AML-193 (cell line): ENCODE data around the gene CFAP73.
"Not testable (repeated sequence)": the region's sequence is repeated elsewhere in the genome, so short reads cannot be mapped to it uniquely, and the experiment has no call there.

Experiments used
- DNase-seq, 2 experiments: peaks; one replicate each; lab custom pipeline; 2025; lab: John Stamatoyannopoulos, UW

CFAP73 gene

GRCh38 chr12:113191227-113191626 is 41.7 kb downstream of the CFAP73 start:
- DNase-seq, result no peak

- no peak for DNase-seq
Observed at GRCh38 chr12:113194971-113195391, 45.5 kb downstream of the CFAP73 start.

DNA sequence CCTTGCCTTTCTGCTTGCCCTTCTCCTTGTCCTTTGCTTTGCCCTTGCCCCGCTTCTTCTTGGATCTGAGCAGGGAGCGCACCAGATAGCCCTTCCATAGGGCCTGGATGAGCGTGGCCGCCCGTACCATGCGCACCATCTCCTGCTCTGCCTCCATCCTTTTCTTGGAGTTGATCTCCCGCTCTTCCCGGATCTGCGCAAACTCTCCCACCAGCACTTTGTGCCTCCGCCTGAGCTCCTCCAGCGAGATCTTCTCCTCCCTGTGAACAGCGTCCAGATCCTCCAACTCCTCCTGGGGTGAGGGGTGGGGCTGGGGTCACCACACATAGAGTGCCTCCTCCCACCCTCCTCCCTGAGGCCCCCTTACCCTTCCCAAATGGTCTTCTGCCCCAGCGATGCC is 46.1 kb downstream of the CFAP73 start:
- no peak for DNase-seq

GRCh38 chr12:113196582-113196981 is 47.1 kb downstream of the CFAP73 start:
- DNase-seq, result no peak

DNA sequence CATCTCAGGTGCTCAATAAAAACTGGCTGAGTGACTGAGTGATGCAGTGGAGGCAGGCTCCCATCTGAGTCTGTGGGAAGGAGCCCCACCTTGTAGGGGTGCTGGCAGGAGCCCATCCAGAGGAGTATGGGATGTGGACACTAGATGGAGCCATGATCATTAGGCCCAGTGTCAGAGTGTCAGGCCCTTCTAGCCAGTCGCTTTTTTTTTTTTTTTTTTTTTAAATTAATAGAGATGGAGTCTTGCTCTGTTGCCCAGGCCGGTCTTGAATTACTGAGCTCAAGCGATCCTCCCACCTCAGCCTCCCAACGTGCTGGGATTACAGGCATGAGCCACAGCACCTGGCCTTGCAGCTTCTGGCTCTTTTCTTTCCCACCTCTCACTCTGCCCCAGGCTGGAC is 47.5 kb downstream of the CFAP73 start:
- peak; percentile 72 to 76 for DNase-seq

DNA sequence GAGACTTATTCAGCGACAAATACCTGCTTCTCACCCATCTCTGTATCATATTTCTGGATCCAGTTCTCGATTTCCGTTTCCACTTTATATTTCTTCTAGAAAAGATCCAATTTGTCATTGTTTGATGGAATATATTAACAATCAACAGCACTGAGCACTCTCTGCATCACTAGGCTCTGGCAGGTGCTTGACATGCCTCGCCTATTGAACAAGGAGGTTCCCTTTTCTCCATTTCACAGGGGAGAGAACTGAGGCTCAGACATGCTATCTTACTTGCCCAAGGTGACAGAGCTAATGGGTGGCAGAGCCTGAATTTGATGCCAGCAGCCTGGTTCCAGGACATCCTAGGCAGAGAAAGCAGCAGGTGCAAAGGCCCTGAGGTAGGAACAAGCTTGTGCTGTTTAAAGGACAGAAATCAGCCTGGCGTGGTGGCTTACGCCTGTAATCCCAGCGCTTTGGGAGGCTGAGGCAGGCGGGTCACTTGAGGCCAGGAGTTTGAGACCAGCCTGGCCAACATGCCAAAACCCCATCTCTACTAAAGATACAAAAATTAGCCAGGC is 48.1 kb downstream of the CFAP73 start:
- DNase-seq, result no peak

- DNase-seq, result no peak
Observed at GRCh38 chr12:113198296-113198695, 48.8 kb downstream of the CFAP73 start.

DNA sequence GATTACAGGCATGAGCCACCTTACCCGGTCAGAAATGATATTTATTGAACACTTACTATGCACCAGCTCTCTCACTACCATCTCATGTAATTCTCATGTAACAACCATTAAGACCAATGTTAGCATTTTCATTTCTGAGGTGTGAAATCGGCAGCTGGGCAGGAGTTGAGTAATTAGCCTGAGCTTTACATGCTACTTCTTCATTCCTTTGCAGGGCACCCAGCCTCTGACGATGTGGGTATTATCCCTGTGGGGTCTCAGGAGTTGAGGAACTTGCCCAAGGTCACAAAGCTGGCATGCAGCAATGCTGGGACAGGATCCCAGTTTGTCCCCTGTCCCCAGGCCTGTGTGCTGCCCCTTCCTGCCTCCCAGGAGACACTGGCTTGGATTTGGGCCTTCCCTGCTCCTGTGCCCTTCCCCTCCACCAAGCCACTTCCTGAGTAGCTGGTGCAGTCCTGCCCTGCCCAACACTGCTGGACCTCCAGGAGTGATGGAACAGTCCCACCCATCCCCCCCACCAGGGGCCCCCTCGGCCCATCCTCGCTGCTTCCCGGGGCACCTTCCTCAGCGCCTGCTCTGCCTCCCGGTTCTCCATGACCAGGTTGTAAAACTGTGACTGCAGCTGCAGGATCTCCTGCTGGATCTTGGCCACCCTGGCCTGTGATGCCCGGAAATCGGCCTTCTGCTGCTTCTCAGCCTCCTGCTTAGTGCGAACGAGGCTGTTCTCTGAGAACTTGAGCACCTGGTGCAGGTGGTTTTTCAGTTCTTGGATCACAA is 50.7 kb downstream of the CFAP73 start:
- DNase-seq, result peak; percentile 61 to 67

GRCh38 chr12:113201187-113202177 is 52.0 kb downstream of the CFAP73 start:
- no peak for DNase-seq

DNA sequence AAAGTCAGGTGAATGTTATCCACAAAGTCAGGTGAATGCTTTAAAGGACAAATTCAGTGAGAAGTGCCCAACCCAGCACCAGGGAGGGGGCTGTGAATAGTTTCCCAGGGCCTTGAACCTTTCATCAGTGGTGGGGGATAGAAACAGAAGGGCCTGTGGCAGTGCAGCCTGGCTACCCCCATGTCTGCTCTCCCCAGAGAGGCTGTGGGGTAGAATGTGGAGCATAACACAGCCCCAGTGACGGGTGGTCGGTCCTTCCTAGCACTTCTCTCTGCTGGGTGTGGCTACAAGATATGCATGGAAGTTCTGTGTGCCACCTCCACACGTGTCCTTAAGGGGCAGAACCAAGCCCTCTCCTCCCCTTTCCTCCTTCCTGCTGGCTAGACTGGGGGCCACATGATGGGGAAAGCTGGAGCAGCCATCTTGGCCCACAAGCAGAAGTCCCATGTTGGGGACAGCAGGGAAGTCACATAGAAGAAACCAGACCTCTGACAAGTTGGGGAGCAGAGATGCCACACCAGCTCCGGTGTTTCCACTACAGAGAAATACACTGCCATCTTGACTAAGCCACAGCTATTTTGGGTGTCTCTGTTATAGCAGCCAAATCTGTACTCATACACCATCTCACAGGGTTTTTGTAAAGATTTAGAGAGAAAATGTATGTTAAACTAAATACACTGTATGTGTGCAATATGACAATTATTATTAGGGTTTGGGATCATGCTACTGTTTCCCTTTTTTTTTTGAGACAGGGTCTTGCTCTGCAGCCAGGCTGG is 53.0 kb downstream of the CFAP73 start:
- no peak for DNase-seq

GRCh38 chr12:113203852-113204760 is 54.6 kb downstream of the CFAP73 start:
- DNase-seq, result peak in 1 of 2 experiments; percentile 26

- DNase-seq, result no peak
Observed at GRCh38 chr12:113204804-113205203, 55.3 kb downstream of the CFAP73 start.

- not testable (repeated sequence) for DNase-seq
Observed at GRCh38 chr12:113206802-113207201, 57.3 kb downstream of the CFAP73 start.

DNA sequence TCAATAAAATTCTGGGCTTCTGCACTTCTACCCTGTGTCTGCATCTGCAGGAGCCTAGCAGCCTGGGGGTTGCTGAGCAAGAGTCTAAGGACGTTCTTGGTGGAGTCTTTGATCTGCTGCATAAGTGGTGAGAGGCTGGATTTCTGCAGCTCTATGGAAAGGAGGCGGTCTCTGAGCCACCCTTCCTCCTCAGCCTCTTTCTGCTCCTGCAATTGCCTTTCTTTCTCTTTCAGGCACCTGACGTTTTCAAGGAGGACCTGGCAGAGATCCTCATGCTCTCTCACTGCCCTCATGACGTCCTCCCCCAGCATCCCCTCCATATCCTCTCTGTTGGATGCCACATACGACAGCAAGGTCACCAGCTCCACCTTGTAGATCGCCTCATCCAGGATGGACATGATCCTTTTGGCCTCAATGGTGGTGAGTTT is 58.1 kb downstream of the CFAP73 start:
- peak in 1 of 2 experiments; percentile 9 for DNase-seq

DNA sequence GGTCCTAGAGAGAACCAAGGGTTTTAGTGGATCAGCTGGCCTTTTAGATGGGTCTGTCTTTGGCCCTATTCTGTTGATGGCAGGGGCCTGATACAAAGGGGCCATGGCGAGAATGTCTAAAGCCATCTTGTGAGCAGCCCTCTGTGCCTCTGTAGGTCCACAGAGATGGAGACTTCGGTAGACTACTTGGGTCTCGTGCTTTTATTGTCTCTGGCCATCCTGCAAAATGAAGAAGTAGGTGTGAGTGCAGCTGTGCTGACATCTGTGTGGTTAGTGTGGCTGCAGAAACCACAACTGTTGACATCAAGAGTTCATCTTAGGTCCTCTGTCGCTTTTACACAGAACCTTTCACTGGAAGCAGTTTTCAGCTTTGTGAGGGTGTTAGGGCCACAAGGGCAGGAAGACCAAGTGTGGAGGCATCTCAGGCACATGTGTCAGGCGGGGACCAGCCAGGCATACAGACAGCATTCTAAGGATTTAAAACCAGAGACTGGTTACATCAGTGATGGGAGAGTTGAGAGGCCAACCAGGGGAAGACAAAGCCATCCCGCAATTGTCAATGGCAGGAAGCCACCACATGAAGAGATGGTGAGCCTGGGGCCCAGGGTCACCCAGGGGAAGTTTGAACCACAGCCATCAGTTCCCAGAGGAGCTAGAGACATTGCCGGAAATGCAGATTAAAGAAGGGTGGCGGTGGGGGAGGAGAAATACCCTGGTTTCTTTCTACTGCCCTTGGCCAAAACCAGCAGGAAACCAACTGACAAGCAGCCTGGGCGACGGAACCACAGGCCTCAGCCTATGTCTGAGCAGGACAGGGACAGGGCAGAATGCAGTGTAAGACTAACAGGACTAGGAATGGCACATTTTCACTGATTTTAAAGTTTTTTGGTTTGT is 58.8 kb downstream of the CFAP73 start:
- peak; percentile 97 to 99 for DNase-seq
